ENCODE data around the gene PGAP3.
"Not testable (repeated sequence)": the region's sequence is repeated elsewhere in the genome, so short reads cannot be mapped to it uniquely, and the experiment has no call there.

PGAP3 gene

DNA sequence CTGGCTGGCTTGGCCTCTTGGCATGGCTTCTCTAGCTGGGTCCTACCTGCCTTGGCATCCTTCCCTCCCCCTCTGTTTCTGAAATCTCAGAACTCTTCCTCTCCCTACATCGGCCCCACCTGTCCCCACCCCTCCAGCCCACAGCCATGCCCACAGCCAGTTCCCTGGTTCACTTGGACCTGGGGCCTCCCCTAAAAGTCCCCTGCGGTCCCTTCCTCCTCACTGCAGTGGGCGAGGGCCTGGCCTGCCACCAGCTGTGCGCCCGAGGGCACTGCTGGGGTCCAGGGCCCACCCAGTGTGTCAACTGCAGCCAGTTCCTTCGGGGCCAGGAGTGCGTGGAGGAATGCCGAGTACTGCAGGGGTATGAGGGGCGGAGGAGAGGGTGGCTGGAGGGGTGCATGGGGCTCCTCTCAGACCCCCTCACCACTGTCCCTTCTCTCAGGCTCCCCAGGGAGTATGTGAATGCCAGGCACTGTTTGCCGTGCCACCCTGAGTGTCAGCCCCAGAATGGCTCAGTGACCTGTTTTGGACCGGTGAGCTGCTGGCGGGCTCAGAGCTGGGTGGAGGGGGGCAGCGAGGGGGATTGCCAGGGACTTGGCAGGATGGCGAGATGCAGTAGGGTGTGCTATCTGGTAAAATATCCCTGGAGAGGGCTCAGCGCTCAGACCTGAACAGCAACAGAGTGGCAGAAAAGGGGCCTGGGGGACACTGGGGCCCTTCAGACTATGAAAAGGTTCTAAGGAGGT, 28.4 kb upstream of the PGAP3 start:
- Histone ChIP-seq H3K4me3 (ENCODE audit: low read depth, low read length) (no peak overlapping the region), H3K36me3 (no peaks in the 10 kb centered on the region)

GRCh38 chr17:39715375-39716072, 27.7 kb upstream of the PGAP3 start:
- Histone ChIP-seq H3K9me3 (no peaks in the 10 kb centered on the region), H3K36me3 (no peaks in the 10 kb centered on the region), H3K27me3 (peaks cover 11% of the 10 kb centered on the region; the same call in 1 of the 2 replicates), H3K4me1 (no peaks in the 10 kb centered on the region), H3K4me3 (ENCODE audit: low read depth, low read length) (no peak overlapping the region)
- no peak for DNase-seq
- TF ChIP-seq, protein P1, sequence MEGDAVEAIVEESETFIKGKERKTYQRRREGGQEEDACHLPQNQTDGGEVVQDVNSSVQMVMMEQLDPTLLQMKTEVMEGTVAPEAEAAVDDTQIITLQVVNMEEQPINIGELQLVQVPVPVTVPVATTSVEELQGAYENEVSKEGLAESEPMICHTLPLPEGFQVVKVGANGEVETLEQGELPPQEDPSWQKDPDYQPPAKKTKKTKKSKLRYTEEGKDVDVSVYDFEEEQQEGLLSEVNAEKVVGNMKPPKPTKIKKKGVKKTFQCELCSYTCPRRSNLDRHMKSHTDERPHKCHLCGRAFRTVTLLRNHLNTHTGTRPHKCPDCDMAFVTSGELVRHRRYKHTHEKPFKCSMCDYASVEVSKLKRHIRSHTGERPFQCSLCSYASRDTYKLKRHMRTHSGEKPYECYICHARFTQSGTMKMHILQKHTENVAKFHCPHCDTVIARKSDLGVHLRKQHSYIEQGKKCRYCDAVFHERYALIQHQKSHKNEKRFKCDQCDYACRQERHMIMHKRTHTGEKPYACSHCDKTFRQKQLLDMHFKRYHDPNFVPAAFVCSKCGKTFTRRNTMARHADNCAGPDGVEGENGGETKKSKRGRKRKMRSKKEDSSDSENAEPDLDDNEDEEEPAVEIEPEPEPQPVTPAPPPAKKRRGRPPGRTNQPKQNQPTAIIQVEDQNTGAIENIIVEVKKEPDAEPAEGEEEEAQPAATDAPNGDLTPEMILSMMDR (IDR thresholded peaks at IDR 0.05; ENCODE audit: low read depth, low read length), result no peak

More for the DNA sequence above, 28.4 kb upstream of the PGAP3 start:
- TF ChIP-seq, protein P1 (IDR thresholded peaks at IDR 0.05; ENCODE audit: low read depth, low read length), result no peak
- Histone ChIP-seq H3K9me3 (no peaks in the 10 kb centered on the region), H3K27me3 (peaks cover 11% of the 10 kb centered on the region; the same call in 1 of the 2 replicates), H3K4me1 (no peaks in the 10 kb centered on the region)
- DNase-seq, result no peak

DNA sequence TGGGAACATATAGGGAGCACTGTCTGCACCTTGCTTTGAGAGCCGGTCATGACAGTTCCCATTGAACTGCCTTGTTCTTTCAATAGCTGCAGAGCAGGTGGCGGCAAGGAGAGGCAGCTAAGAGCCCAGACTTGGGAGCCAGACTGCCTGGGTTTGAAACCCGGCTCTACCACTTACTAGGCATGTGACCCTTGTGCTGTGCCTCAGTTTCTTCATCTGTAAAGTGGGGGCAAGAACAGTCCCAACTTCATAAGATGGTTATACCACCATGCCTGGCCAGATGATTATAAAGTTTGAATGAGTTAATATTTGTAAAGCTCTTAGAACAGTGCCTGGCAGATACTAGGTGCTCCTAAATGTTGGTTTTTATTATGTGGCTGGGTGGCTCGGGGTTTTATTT, 26.4 kb upstream of the PGAP3 start:
- TF ChIP-seq, protein P1 (IDR thresholded peaks at IDR 0.05; ENCODE audit: low read depth, low read length), result no peak
- H3K27me3 ChIP-seq, result peaks cover 11% of the 10 kb centered on the region; the same call in 1 of the 2 replicates
- no peak overlapping the region for H3K4me3 ChIP-seq (ENCODE audit: low read depth, low read length)
- DNase-seq, result no peak
- no peaks in the 10 kb centered on the region for H3K4me1 ChIP-seq
- no peaks in the 10 kb centered on the region for H3K9me3 ChIP-seq
- H3K36me3 ChIP-seq, result no peaks in the 10 kb centered on the region

- no peak for DNase-seq
- H3K4me3 ChIP-seq (ENCODE audit: low read depth, low read length), result no peak overlapping the region
- no peaks in the 10 kb centered on the region for H3K36me3 ChIP-seq
- TF ChIP-seq, protein P1 (IDR thresholded peaks at IDR 0.05; ENCODE audit: low read depth, low read length), result no peak
- H3K27me3 ChIP-seq, result peaks cover 5% of the 10 kb centered on the region; the same call in 1 of the 2 replicates
- H3K4me1 ChIP-seq, result no peaks in the 10 kb centered on the region
- no peaks in the 10 kb centered on the region for H3K9me3 ChIP-seq
These were observed 24.0 kb upstream of the PGAP3 start for GRCh38 chr17:39711851-39712250.

GRCh38 chr17:39711071-39711470, 23.2 kb upstream of the PGAP3 start:
- H3K9me3 ChIP-seq; H3K4me3 ChIP-seq (ENCODE audit: low read depth, low read length); H3K36me3 ChIP-seq; H3K4me1 ChIP-seq; DNase-seq; H3K27me3 ChIP-seq: not testable (repeated sequence)

DNA sequence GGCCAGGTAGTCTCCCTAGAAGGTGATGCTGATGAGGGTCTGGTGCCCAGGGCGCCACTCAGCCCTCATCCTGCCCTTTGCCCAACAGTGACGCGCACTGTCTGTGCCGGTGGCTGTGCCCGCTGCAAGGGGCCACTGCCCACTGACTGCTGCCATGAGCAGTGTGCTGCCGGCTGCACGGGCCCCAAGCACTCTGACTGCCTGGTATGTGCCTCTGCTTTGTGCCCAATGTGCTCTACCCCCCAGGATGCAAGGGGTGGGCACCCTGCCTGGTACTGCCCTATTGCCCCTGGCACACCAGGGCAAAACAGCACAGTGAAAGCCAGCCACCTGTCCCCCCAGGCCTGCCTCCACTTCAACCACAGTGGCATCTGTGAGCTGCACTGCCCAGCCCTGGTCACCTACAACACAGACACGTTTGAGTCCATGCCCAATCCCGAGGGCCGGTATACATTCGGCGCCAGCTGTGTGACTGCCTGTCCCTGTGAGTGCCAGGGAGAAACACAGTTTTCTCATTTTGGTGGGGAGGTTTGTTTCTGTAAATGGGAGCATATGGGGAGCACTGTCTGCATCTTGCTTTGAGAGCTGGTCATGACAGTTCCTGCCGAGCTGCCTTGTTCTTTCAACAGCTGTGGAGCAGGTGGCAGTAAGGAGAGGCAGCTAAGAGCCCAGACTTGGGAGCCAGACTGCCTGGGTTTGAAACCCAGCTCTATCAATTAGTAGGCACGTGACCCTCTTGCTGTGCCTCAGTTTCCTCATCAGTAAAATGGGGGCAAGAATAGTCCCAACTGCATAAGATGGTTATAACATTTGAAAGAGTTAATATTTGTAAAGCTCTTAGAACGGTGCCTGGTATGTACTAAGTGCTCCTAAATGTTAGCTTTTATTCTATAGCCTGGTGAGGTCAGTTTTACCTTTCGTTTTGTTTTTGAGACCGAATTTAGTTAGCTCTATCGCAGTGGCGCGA, 22.4 kb upstream of the PGAP3 start:
- H3K36me3 ChIP-seq, result no peaks in the 10 kb centered on the region
- TF ChIP-seq, protein P1 (IDR thresholded peaks at IDR 0.05; ENCODE audit: low read depth, low read length), result no peak

More for the DNA sequence above, 22.4 kb upstream of the PGAP3 start:
- H3K9me3 ChIP-seq, result no peaks in the 10 kb centered on the region
- no peaks in the 10 kb centered on the region for H3K4me1 ChIP-seq
- no peak overlapping the region for H3K4me3 ChIP-seq (ENCODE audit: low read depth, low read length)
- DNase-seq, result no peak
- peaks cover 4% of the 10 kb centered on the region; the same call in 1 of the 2 replicates for H3K27me3 ChIP-seq
